LHCN-M2 (cell line): Measurements from ENCODE around the gene CSNK1G1. TPM values are rescaled to one million over a fixed set of nuclear protein-coding genes. Genes with fewer than 3 reads are reported as not detected.
"Not testable (repeated sequence)": the region's sequence is repeated elsewhere in the genome, so short reads cannot be mapped to it uniquely, and the experiment has no call there.

Experiments
- DNase-seq: peaks from one replicate; pipeline ENCODE4 v3.0.0-alpha.2; 2012; ENCODE audit warnings: low read depth
- polyA plus RNA-seq: library from polyadenylated mRNA; unstranded; fragments of >200 nt; gene quantifications from one replicate; pipeline ENCODE4 v1.2.1, GENCODE V29; 2012; ENCODE audit warnings: missing spikeins
- total RNA-seq: library from RNA; depleted of rRNA; stranded (reverse); fragments of >200 nt; gene quantifications from 2 replicates; pipeline ENCODE4 v1.2.3, GENCODE V29; 2014; rRNA removed

CSNK1G1 gene
- 19.7 and 21.0 TPM in 2 replicates for total RNA-seq
- polyA plus RNA-seq: 7.3 TPM

DNA sequence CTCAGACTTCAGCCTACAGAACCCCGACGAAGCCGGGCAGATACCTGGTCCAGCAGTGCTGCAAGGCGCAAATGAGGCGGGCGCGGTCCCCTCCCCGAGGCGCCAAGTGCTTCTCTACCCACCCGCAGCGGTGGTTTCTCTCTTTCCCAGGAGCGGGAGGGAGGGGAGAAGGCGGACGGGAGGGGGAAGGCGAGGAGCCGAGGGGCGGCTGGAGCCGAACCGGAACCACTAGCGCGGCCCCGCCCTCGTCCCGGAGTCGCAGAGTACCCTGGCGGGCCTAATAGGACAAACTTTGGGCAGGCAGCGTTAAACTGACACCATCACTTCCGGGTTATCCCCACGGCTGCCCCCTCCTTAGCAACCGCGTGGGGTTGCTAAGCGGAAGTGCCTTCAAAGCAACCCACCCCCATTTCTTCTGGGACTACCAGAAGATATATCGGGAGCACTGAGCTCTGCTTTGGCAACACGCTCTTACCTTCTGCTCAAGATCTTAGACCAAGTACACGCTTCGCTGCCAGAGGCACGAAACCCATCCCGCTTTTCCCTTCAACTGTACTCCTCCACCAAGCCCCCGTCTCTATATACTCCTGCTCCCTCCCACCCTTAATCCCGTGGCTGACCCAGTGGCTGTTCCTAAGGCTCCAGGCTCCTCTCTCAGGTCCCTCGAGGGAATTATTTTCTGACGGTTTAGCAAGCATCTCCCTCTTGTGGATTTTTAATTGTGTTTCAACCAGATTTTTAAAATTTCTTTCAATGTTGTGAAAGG is at the start of gene CSNK1G1:
Gene CSNK1G1, minus strand, starts transcription at position 230 of the 766 bp plus-strand sequence. CDS start 55,674 bp downstream, outside the sequence.
- DNase-seq: peak; percentile 97

DNA sequence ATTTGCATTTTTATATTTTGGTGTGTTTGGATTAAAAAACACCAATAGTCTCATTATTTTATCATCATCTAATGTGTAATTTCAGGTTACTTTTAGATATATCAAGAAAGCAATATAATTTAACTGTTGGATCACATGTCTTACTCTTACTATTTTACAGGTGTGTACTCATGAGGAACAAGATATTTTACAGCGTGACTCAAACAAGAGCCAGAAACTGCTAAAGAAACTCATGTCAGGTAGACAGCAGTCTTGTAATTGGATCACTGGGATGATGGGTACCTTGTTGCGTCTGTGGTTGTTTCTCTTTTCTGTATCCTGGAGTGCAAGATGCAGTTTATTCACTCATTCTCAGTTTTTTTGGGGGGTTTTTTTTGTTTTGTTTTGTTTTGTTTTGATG is 44.6 kb upstream of the CSNK1G1 start:
- no peak for DNase-seq

GRCh38 chr15:64398575-64398974 is 42.6 kb upstream of the CSNK1G1 start:
- DNase-seq: no peak

GRCh38 chr15:64396789-64397188 is 40.8 kb upstream of the CSNK1G1 start:
- DNase-seq: no peak

- not testable (repeated sequence) for DNase-seq
Measured at GRCh38 chr15:64392471-64392870, 36.5 kb upstream of the CSNK1G1 start.

GRCh38 chr15:64389036-64389435 is 33.1 kb upstream of the CSNK1G1 start:
- DNase-seq: no peak

DNA sequence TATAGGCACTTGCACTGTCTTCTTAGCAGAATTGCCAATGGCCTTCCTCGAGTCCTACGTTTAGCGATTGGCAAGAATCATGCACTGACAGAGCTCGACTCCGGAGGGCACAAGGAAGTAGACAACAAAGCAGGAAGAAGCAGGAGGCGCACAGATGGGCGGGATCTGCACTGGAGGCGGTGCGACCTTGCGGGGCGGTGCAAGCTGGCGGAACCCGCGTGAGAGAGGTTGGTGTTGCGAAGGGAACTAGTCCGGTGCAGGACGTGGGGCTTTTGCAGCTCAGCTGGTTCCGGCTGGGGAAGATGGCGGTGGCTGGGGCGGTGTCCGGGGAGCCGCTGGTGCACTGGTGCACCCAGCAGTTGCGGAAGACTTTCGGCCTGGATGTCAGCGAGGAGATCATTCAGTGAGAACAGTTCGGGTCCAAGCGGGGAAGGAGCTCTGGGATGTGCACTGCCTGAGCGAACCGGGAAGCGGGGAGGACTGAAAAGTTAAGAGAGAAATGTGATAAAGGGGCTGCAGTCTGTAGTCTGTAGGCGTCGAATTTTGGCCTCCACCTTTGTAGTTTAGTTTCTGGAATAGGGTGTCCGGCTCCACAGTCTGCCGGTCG is 31.7 kb upstream of the CSNK1G1 start, which contains the start of gene TRIP4:
Gene TRIP4, plus strand, starts transcription at position 275 of the 607 bp plus-strand sequence. Its CDS starts 28 bp downstream, at position 303.
- DNase-seq: peak; percentile 96

- DNase-seq: no peak
Measured at GRCh38 chr15:64386291-64386690, 30.3 kb upstream of the CSNK1G1 start.

- DNase-seq: no peak
Measured at GRCh38 chr15:64383760-64384159, 27.8 kb upstream of the CSNK1G1 start.

DNA sequence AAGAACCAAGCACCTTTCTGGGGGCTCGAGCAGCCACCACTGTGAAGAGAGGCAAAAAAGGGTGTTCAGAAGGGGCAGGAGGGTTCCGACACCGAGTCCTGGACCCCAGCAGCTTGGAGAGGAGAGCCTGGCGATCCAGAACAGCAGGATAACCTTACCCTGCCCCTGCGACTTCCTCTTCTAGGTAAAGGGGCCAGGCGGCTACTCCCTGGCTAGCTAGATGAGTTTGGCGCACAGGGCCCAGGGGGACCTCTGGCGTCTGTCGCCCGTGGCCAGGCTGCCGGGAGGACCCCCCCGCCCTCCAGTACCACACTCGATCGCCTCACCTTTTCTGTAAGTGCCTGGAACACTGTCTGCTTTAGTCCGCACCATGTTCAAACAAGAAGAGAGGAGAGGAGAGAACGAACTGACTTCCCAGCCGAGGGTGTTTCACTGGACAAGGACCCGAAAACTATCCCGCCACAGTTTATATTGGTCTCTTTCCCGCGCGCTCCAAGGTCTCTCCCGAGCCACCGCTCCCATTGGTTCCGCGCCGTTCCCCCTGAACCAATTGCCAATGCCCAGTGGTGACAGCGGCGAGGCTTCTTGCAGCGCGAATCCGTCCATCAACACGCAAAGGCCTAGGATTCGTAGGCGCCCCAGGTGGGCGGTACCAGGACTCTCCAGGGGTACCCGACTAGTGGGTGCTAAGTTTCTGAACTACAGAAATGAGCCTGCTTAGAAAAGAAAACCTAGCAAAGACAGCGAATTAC is 25.2 kb upstream of the CSNK1G1 start, which contains the start of gene PCLAF:
Gene PCLAF, minus strand, starts transcription at position 442 of the 752 bp plus-strand sequence. Its CDS starts 70 bp downstream, at position 372.
- DNase-seq: peak; percentile 98

DNA sequence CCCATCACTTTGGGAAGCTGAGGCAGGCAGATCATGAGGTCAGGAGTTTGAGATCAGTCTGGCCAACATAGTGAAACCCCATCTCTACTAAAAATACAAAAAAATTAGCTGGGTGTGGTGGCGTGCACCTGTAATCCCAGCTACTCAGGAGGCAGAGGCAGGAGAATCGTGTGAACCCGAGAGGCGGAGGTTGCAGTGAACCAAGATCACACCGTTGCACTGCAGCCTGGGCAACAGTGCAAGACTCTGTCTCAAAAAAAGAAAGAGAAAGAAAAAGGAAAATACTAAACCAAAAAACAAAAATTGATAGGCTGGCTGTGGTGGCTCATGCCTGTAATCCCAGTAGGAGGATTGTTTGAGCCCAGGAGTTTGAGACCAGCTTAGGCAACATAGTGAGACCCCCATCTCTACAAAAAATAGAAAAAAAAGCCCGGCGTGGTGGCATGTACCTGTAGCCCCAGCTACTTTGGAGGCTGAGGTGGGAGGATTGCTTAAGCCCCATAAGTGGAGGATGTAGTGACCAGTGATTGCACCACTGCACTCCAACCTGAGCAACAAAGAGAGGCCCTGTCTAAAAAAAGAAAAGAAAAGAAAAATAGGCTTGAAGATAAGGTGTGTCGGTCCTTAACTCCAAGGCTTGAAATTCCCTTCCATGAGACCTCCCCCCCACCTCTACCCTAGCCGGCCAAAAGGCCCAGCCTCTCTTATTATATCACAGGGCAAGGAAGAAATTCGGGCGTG is 24.3 kb upstream of the CSNK1G1 start:
- not testable (repeated sequence) for DNase-seq

DNA sequence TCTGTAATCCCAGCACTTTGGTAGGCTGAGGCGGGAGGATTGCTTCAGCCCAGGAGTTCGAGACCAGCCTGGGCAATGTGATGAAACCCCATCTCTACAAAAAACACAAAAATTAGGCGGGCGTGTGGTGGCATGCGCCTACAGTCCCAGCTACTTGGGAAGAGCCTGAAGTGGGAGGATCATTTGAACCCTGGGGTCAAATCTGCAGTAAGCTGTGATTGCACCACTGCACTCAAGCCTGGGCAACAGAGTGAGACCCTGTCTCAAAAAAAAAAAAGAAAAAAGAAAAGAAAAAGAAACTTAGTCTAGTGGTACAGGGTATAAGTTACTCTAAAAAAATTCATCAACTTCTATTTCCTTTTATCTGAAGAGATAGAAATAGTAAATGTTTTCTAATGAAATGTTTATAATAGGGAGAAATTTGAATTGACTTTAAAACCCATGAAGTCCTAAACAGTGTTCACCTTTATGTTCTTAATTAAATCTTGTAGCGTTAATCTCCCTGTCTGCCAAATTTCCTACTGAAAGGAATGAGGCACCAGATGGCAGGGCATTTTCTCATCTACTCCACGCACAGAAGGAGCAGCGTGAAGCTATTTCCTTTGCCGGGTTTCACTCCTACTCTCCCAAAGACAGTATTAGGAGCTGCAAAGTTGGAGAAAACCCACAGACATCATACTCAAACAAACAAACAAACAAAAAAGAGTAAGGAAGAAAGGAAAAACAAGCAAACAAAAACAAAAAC is 23.4 kb upstream of the CSNK1G1 start:
- no peak for DNase-seq

- DNase-seq: no peak
Measured at GRCh38 chr15:64373360-64373759, 17.4 kb upstream of the CSNK1G1 start.

- DNase-seq: not testable (repeated sequence)
Measured at GRCh38 chr15:64371383-64371782, 15.4 kb upstream of the CSNK1G1 start.

GRCh38 chr15:64369078-64369607 is 13.2 kb upstream of the CSNK1G1 start:
- DNase-seq: no peak

DNA sequence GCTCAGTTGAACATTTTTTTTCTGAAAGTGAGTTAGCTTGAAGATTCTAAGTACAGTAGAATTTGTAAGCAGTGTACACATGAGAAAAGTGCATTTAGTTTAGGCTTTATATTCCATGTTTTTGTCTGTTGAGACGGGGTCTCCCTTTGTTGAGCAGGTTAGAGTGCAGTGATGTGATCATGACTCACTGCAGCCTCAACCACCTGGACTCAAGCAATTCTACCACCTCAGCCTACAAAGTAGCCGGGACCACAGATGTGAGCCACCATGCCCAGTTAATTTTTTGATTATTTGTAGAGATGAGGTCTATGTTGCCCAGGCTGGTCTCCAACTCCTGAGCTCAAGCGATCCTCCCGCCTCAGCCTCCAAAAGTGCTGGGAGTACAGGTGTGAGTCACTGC is 5.3 kb upstream of the CSNK1G1 start:
- DNase-seq: no peak

GRCh38 chr15:64356710-64357040 is 702 bp upstream of the CSNK1G1 start:
- DNase-seq: no peak

GRCh38 chr15:64355348-64355943 is 527 bp downstream of the CSNK1G1 start:
- no peak for DNase-seq

- DNase-seq: no peak
Measured at GRCh38 chr15:64354688-64355344, 1.2 kb downstream of the CSNK1G1 start.
